Measurements from ENCODE around the gene CTRB1. TPM values are rescaled to one million over a fixed set of nuclear protein-coding genes. Genes with fewer than 3 reads are reported as not detected.

Gene CTRB1
- total and polyA plus RNA-seq, 2 donors (not counting 3 experiments of a cell fraction or from before 2014, with no cell fraction given) = not detected

DNA sequence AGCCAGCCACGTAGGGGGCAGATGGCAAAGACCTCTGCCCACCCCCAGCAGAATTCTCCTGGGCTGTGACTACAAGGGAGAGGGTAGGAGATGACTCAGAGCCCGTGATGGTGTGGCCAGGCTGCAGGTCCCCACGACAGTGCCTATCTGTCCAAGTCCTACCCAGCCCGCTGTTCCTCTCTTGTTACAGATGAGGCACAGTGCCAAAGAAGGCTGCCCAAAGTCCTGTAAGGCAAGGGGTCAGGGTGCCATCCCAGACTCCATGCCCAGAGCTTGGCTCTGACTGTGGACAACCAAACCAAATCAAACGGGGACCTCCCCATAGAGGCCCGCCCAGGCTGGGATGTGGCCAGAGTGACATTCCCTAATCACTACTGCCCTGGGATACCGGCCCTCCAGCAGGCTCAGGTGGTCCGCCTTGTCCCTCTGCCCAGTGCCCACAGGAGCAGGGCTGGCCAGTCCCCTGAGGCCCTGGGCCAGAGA is 45.2 kb downstream of the CTRB1 start:
- dilution Hi-C loops (cut with MboI; ENCODE audit: extremely low pct_ligation_motif_present, low sequenced_read_pairs) = no loop called here
- H3K9ac ChIP-seq (replicated peaks; ENCODE audit: extremely low read depth, insufficient read depth, low read length) = peak overlapping the region; percentile 94
- BruUV-seq (replicated peaks) = no TSS peak
- TF ChIP-seq MYC (IDR thresholded peaks at IDR 0.05; ENCODE audit: low read depth, low read length) (no peak), MAX (IDR thresholded peaks at IDR 0.05; ENCODE audit: insufficient read depth, insufficient read length) (no peak), JUN (IDR thresholded peaks at IDR 0.05; ENCODE audit: borderline replicate concordance, insufficient read depth, insufficient read length, low read depth) (no peak), FOS (IDR thresholded peaks at IDR 0.05; ENCODE audit: borderline replicate concordance, insufficient read depth, low read length) (peak; percentile 52)
- H3K4me1 ChIP-seq (ENCODE audit: control insufficient read depth, extremely low read depth, insufficient read depth, low read length) = peaks cover 49% of the 10 kb centered on the region
- peak; percentile 85 for FAIRE-seq
- H3K9me1 ChIP-seq (replicated peaks; ENCODE audit: control insufficient read depth, extremely low read depth, insufficient read depth, low read length) = no peaks in the 10 kb centered on the region
- H3K36me3 ChIP-seq (ENCODE audit: control insufficient read depth in 2 of 2, extremely low read depth in 1 of 2, insufficient read depth in 2 of 2, low read length in 2 of 2) = peaks cover 2 to 5% of the 10 kb centered on the region in 2 experiments
- H4K20me1 ChIP-seq (replicated peaks; ENCODE audit: control insufficient read depth, extremely low read depth, insufficient read depth, low read length) = no peaks in the 10 kb centered on the region
- intact Hi-C loops (cut with micrococcal nuclease) = loop anchor here (1.0 kb wide), 1 partner anchor 11 kb away; no protein-coding TSS in a partner anchor
- peak overlapping the region; percentile 89 for H3K4me2 ChIP-seq (ENCODE audit: insufficient read depth, low read length)
- no peaks in the 10 kb centered on the region for H3K27me3 ChIP-seq (ENCODE audit: control insufficient read depth in 2 of 2, insufficient read depth in 2 of 2, low read length in 2 of 2)
- H3K9me3 ChIP-seq (replicated peaks; ENCODE audit: control insufficient read depth, insufficient read depth, low read length) = no peaks in the 10 kb centered on the region
- ChIA-PET CTCF (interaction anchor here (0.6 to 3.2 kb wide), 3 partner anchors 11 to 121 kb away, joined by 3 to 16 read pairs (median 6); no protein-coding TSS in a partner anchor), POLR2A (interaction anchor here (1.0 to 2.5 kb wide), 3 partner anchors 13 to 121 kb away, joined by 3 to 8 read pairs (median 6); no protein-coding TSS in a partner anchor)
- DNase-seq (ENCODE audit: low read depth, low spot score) = no peak
- H3K79me2 ChIP-seq (ENCODE audit: control insufficient read depth, insufficient read depth, low read length) = peaks cover 68% of the 10 kb centered on the region
- H3K27ac ChIP-seq (ENCODE audit: insufficient read depth, low read depth, low read length) = peak overlapping the region; percentile 93
- peak overlapping the region; percentile 82 to 89 (median 88) for H3K4me3 ChIP-seq (replicated peaks in 1 of 3; ENCODE audit: insufficient read depth in 1 of 3, low read depth in 1 of 3, low read length in 3 of 3)
- no peak overlapping the region for H2AFZ ChIP-seq (ENCODE audit: low read depth, low read length)

DNA sequence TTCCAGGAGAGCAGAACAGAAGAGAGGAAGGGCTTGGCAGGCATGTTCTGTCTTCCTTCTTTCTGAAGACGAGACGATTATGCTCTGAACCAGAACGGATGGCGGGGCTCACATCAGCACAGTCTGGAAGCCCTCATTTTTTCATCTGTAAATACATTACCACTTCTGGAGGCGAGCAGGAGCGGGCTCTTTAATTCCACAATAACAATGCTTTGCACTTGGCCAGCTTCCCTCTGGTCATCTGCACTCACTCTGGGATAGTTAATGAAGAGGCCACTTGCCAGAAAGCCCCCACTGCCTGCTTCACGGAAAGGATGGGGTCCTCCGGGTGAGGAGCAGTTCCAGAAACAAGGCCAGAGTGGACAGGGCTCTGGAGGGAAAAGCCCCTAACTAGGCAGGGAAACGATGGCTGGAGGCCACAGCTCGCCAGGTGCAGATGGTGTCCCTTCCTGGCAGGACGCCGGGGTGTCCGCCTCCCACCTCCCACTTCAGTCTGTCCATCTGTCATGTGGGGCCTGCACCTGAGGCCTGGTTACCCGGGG is 45.7 kb downstream of the CTRB1 start:
- peaks cover 49% of the 10 kb centered on the region for H3K4me1 ChIP-seq (ENCODE audit: control insufficient read depth, extremely low read depth, insufficient read depth, low read length)
- TF ChIP-seq POLR2AphosphoS5 (IDR thresholded peaks at IDR 0.05; ENCODE audit: insufficient read depth, low read depth, low read length) (no peak), GATA2 (IDR thresholded peaks at IDR 0.05; ENCODE audit: insufficient read depth, insufficient read length, low read depth, low read length) (no peak), MAX (IDR thresholded peaks at IDR 0.05; ENCODE audit: insufficient read depth, insufficient read length) (no peak), JUN (IDR thresholded peaks at IDR 0.05; ENCODE audit: borderline replicate concordance, insufficient read depth, insufficient read length, low read depth) (no peak), FOS (IDR thresholded peaks at IDR 0.05; ENCODE audit: borderline replicate concordance, insufficient read depth, low read length) (no peak), MYC (IDR thresholded peaks at IDR 0.05; ENCODE audit: low read depth, low read length) (no peak), POLR2A (IDR thresholded peaks at IDR 0.05; ENCODE audit: low read depth, low read length) (no peak), EZH2 (IDR thresholded peaks at IDR 0.05; ENCODE audit: borderline replicate concordance, low read depth, low read length, severe bottlenecking) (no peak), CTCF (IDR thresholded peaks at IDR 0.05; ENCODE audit: extremely low read depth in 1 of 2, insufficient read depth in 1 of 2, low read depth in 1 of 2, low read length in 2 of 2) (no peak)
- DNase-seq (ENCODE audit: low read depth, low spot score) (peak; percentile 70), FAIRE-seq (no peak)
- POLR2A ChIA-PET = interaction anchor here (1.0 to 2.5 kb wide), 3 partner anchors 14 to 121 kb away, joined by 3 to 8 read pairs (median 6); no protein-coding TSS in a partner anchor
- intact Hi-C loops (cut with micrococcal nuclease) (loop anchor here (1.0 kb wide), 1 partner anchor 11 kb away; no protein-coding TSS in a partner anchor), dilution Hi-C loops (cut with MboI; ENCODE audit: extremely low pct_ligation_motif_present, low sequenced_read_pairs) (no loop called here)
- H3K4me2 ChIP-seq (ENCODE audit: insufficient read depth, low read length) = peak overlapping the region; percentile 89
- H3K9me3 ChIP-seq (replicated peaks; ENCODE audit: control insufficient read depth, insufficient read depth, low read length) = no peaks in the 10 kb centered on the region
- H3K27me3 ChIP-seq (ENCODE audit: control insufficient read depth in 2 of 2, insufficient read depth in 2 of 2, low read length in 2 of 2) = no peaks in the 10 kb centered on the region
- H3K9ac ChIP-seq (replicated peaks; ENCODE audit: extremely low read depth, insufficient read depth, low read length) = peak overlapping the region; percentile 94
- CTCF ChIA-PET = interaction anchor here (0.6 to 3.2 kb wide), 3 partner anchors 11 to 121 kb away, joined by 3 to 16 read pairs (median 6); no protein-coding TSS in a partner anchor
- H3K9me1 ChIP-seq (replicated peaks; ENCODE audit: control insufficient read depth, extremely low read depth, insufficient read depth, low read length) = no peaks in the 10 kb centered on the region
- TSS peak; percentile 25 for BruUV-seq (replicated peaks)
- H3K4me3 ChIP-seq (replicated peaks in 1 of 3; ENCODE audit: insufficient read depth in 1 of 3, low read depth in 1 of 3, low read length in 3 of 3) = peak overlapping the region; percentile 82 to 89 (median 88)
- peaks cover 2 to 5% of the 10 kb centered on the region in 2 experiments for H3K36me3 ChIP-seq (ENCODE audit: control insufficient read depth in 2 of 2, extremely low read depth in 1 of 2, insufficient read depth in 2 of 2, low read length in 2 of 2)
- H3K79me2 ChIP-seq (ENCODE audit: control insufficient read depth, insufficient read depth, low read length) = peaks cover 63% of the 10 kb centered on the region
- peak overlapping the region; percentile 93 for H3K27ac ChIP-seq (ENCODE audit: insufficient read depth, low read depth, low read length)
- H2AFZ ChIP-seq (ENCODE audit: low read depth, low read length) = no peak overlapping the region
- H4K20me1 ChIP-seq (replicated peaks; ENCODE audit: control insufficient read depth, extremely low read depth, insufficient read depth, low read length) = no peaks in the 10 kb centered on the region

Measured in endothelial cell of umbilical vein (primary cell).